ENCODE measurements around the gene SMIM35.

DNA sequence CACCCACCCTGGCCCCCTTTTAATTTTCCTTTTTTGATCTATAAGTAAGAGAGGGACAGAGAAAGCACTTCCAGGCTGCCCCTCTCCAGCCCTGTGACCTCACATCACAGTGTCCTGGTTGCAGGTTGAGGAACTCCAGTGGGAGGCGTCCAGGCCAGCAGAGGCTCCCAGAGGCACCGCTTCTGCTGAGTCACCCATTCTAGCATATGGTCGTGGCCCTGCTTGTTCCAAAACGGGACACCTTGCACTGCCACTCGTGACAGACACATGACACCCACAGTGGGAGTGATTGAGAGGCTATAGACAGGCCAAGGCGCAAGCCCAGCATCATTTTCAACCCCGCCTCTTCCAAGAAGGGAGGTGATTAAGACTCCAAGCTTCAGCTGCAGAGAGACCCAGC lies 25.9 kb downstream of the SMIM35 start:
- TF ChIP-seq EZH2 (IDR thresholded peaks at IDR 0.05; ENCODE audit: borderline replicate concordance, low read depth, low read length, severe bottlenecking) (no peak), POLR2A (IDR thresholded peaks at IDR 0.05; ENCODE audit: low read depth, low read length) (no peak), CTCF (IDR thresholded peaks at IDR 0.05; ENCODE audit: extremely low read depth in 1 of 2, insufficient read depth in 1 of 2, low read depth in 1 of 2, low read length in 2 of 2) (no peak)

Data from endothelial cell of umbilical vein (primary cell).